ENCODE measurements around the gene NLRX1.

- TF ChIP-seq CTCF (IDR thresholded peaks at IDR 0.05) (no peak), POLR2A (IDR thresholded peaks at IDR 0.05) (peak in 2 of 4 donors; percentile 13 to 39)
Observed at GRCh38 chr11:119169282-119169719, 776 bp downstream of the NLRX1 start.
